ENCODE results near the gene EPB41. TPM values are rescaled to one million over a fixed set of nuclear protein-coding genes. Genes with fewer than 3 reads are reported as not detected.

EPB41 gene
- total RNA-seq, 1 experiment from 2014 or later: 41.7 TPM

DNA sequence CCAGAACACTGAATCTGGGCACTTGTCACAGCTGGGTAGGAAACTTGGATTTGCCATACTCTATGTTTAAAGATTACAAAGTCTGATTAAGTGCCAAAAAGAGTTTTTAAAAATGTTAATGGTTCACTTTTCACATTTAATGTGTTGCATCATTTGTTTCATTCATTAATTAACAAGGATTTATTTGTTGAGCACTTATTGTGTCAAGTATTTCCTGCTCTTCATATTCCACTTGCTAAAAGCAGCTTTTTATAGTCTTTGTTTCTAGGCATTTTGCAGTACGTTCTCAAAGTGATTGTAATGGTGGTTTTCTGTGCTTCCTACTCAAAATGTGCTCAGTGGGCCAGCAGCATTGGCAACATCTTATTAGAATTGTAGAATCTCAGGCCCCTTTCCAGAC, 68.7 kb downstream of the EPB41 start:
- no peaks in the 10 kb centered on the region for H3K9me2 ChIP-seq (ENCODE audit: insufficient read depth)
- POLR2A ChIA-PET: interaction anchor here (0.9 kb wide), 1 partner anchor 95 kb away, joined by 3 read pairs; no protein-coding TSS in a partner anchor
- H3K9ac ChIP-seq (ENCODE audit: low read length): no peak overlapping the region
- ATAC-seq (no peak), DNase-seq (ENCODE audit: low read depth, low spot score) (no peak)
- intact Hi-C loops (cut with micrococcal nuclease): no loop called here
- no peak overlapping the region for H3K4me2 ChIP-seq (ENCODE audit: low read length)
- H4K20me1 ChIP-seq (ENCODE audit: insufficient read depth): no peaks in the 10 kb centered on the region
- no peaks in the 10 kb centered on the region for H3K27me3 ChIP-seq (ENCODE audit: insufficient read depth, low read length)
- H3K79me2 ChIP-seq (ENCODE audit: insufficient read depth, low read length): no peaks in the 10 kb centered on the region
- BruUV-seq (replicated peaks): no TSS peak
- H2AFZ ChIP-seq (ENCODE audit: low read depth, low read length, poor library complexity, severe bottlenecking): no peak overlapping the region
- no peaks in the 10 kb centered on the region for H3K36me3 ChIP-seq (ENCODE audit: control insufficient read depth in 1 of 2, insufficient read depth in 2 of 2, low read length in 2 of 2)
- no peaks in the 10 kb centered on the region for H3K9me3 ChIP-seq (ENCODE audit: control insufficient read depth in 1 of 2, insufficient read depth in 1 of 2, low read depth in 1 of 2, low read length in 2 of 2)
- H3K27ac ChIP-seq (ENCODE audit: low read depth, low read length): no peak overlapping the region
- no peak for TF ChIP-seq POLR2AphosphoS5 (IDR thresholded peaks at IDR 0.05; ENCODE audit: low read depth, low read length)
- TF ChIP-seq ELF1 (IDR thresholded peaks at IDR 0.05; ENCODE audit: borderline replicate concordance, low read depth): no peak
- no peak for TF ChIP-seq EZH2 (IDR thresholded peaks at IDR 0.05)
- TF ChIP-seq CBX3 (IDR thresholded peaks at IDR 0.05; ENCODE audit: low read depth): no peak
- TF ChIP-seq, protein P1, sequence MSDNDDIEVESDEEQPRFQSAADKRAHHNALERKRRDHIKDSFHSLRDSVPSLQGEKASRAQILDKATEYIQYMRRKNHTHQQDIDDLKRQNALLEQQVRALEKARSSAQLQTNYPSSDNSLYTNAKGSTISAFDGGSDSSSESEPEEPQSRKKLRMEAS (IDR thresholded peaks at IDR 0.05): no peak
- TF ChIP-seq EGR1 (IDR thresholded peaks at IDR 0.05; ENCODE audit: low read depth): no peak
- no peak for TF ChIP-seq ZFX (IDR thresholded peaks at IDR 0.05)
- no peak for TF ChIP-seq YY1 (IDR thresholded peaks at IDR 0.05; ENCODE audit: extremely low read depth, insufficient replicate concordance, low read depth, low read length)
- TF ChIP-seq, protein P2, sequence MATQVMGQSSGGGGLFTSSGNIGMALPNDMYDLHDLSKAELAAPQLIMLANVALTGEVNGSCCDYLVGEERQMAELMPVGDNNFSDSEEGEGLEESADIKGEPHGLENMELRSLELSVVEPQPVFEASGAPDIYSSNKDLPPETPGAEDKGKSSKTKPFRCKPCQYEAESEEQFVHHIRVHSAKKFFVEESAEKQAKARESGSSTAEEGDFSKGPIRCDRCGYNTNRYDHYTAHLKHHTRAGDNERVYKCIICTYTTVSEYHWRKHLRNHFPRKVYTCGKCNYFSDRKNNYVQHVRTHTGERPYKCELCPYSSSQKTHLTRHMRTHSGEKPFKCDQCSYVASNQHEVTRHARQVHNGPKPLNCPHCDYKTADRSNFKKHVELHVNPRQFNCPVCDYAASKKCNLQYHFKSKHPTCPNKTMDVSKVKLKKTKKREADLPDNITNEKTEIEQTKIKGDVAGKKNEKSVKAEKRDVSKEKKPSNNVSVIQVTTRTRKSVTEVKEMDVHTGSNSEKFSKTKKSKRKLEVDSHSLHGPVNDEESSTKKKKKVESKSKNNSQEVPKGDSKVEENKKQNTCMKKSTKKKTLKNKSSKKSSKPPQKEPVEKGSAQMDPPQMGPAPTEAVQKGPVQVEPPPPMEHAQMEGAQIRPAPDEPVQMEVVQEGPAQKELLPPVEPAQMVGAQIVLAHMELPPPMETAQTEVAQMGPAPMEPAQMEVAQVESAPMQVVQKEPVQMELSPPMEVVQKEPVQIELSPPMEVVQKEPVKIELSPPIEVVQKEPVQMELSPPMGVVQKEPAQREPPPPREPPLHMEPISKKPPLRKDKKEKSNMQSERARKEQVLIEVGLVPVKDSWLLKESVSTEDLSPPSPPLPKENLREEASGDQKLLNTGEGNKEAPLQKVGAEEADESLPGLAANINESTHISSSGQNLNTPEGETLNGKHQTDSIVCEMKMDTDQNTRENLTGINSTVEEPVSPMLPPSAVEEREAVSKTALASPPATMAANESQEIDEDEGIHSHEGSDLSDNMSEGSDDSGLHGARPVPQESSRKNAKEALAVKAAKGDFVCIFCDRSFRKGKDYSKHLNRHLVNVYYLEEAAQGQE (IDR thresholded peaks at IDR 0.05; ENCODE audit: low read depth): no peak
- TF ChIP-seq SP1 (IDR thresholded peaks at IDR 0.05; ENCODE audit: low read depth): no peak
- no peak for TF ChIP-seq SIN3A (IDR thresholded peaks at IDR 0.05; ENCODE audit: low read depth)
- H3K4me3 ChIP-seq (replicated peaks in 1 of 2; ENCODE audit: low read depth in 1 of 2, low read length in 2 of 2): no peak overlapping the region
- CTCF ChIA-PET: interaction anchor here (1.0 to 1.2 kb wide), 2 partner anchors 90 to 101 kb away, joined by 3 to 5 read pairs; no protein-coding TSS in a partner anchor
- peaks cover 0 to 7% of the 10 kb centered on the region in 2 experiments; a peak in 1 of 4 replicates for H3K4me1 ChIP-seq (ENCODE audit: control insufficient read depth in 1 of 2, insufficient read depth in 2 of 2, low read length in 2 of 2)
- RAD21 ChIA-PET (ENCODE audit: low non-redundant PET in 1 of 2, low total read pairs in 2 of 2, uncharacterized antibody in 2 of 2, unreplicated experiment in 2 of 2): no interaction called here
